ENCODE results near the gene VPS11.
A peak's percentile ranks its signal among the peaks of the same experiment; 100 is the strongest.

Gene VPS11

GRCh38 chr11:119106564-119107537 lies 39.2 kb downstream of the VPS11 start, which contains the start of gene C2CD2L:
C2CD2L (plus strand) TSS chr11:119107344; CDS start chr11:119107742, 398 bp downstream.
- DNase-seq = peak; percentile 86

GRCh38 chr11:119107538-119108145 lies 40.0 kb downstream of the VPS11 start:
- no peak for DNase-seq

GRCh38 chr11:119108146-119108856 lies 40.7 kb downstream of the VPS11 start:
- peak; percentile 46 for DNase-seq

- no peak for DNase-seq
These were observed 41.2 kb downstream of the VPS11 start for GRCh38 chr11:119108857-119109221.

GRCh38 chr11:119109843-119110242 lies 42.2 kb downstream of the VPS11 start:
- DNase-seq = no peak

GRCh38 chr11:119110439-119110838 lies 42.8 kb downstream of the VPS11 start:
- no peak for DNase-seq

- no peak for DNase-seq
These were observed 43.8 kb downstream of the VPS11 start for GRCh38 chr11:119111361-119111925.

- DNase-seq = no peak
These were observed 44.8 kb downstream of the VPS11 start for GRCh38 chr11:119112314-119113020.

GRCh38 chr11:119113716-119114115 lies 46.1 kb downstream of the VPS11 start:
- DNase-seq = no peak

- DNase-seq = no peak
These were observed 46.7 kb downstream of the VPS11 start for GRCh38 chr11:119114351-119114750.

GRCh38 chr11:119115484-119116234 lies 48.0 kb downstream of the VPS11 start:
- DNase-seq = peak; percentile 67

- DNase-seq = no peak
These were observed 48.6 kb downstream of the VPS11 start for GRCh38 chr11:119116235-119116594.

- no peak for DNase-seq
These were observed 49.0 kb downstream of the VPS11 start for GRCh38 chr11:119116601-119117000.

GRCh38 chr11:119117004-119117706 lies 49.5 kb downstream of the VPS11 start:
- no peak for DNase-seq

- DNase-seq = no peak
These were observed 50.6 kb downstream of the VPS11 start for GRCh38 chr11:119118227-119118626.

GRCh38 chr11:119118946-119119345 lies 51.3 kb downstream of the VPS11 start:
- DNase-seq = no peak

GRCh38 chr11:119120639-119121007 lies 53.0 kb downstream of the VPS11 start:
- no peak for DNase-seq

GRCh38 chr11:119121008-119121810 lies 53.6 kb downstream of the VPS11 start, which contains the start of gene HINFP:
HINFP (plus strand) TSS chr11:119121580; CDS start chr11:119126945, 5,365 bp downstream.
- peak; percentile 99 for DNase-seq

GRCh38 chr11:119121811-119122124 lies 54.1 kb downstream of the VPS11 start:
- no peak for DNase-seq

GRCh38 chr11:119125821-119126220 lies 58.2 kb downstream of the VPS11 start:
- no peak for DNase-seq

Measured in central memory CD4-positive, alpha-beta T cell (primary cell).